Stomach smooth muscle (tissue), 2 donors: ENCODE data around the gene PEF1.

Source experiments
- H3K27ac ChIP-seq: one replicate; pipeline ENCODE4 v1.7.0; 2013; ENCODE audit warnings: mild to moderate bottlenecking, low read length, inconsistent platforms
- H3K27me3 ChIP-seq, 2 donors: one replicate each; pipeline ENCODE4 v1.7.0; 2013; ENCODE audit warnings: low read length in 2 of 2; ENCODE audit not compliant: insufficient read depth in 2 of 2, control insufficient read depth in 1 of 2
- H3K36me3 ChIP-seq, 2 donors: one replicate each; pipeline ENCODE4 v1.7.0; 2013; ENCODE audit warnings: low read length in 2 of 2; ENCODE audit not compliant: control insufficient read depth in 2 of 2, insufficient read depth in 2 of 2
- H3K4me1 ChIP-seq: one replicate; pipeline ENCODE4 v1.7.0; 2013; ENCODE audit warnings: low read length; ENCODE audit not compliant: control insufficient read depth, insufficient read depth
- H3K4me3 ChIP-seq, 2 donors: one replicate each; pipeline ENCODE4 v1.7.0; 2013; ENCODE audit warnings: low read length in 2 of 2
- H3K9ac ChIP-seq, 2 donors: one replicate each; pipeline ENCODE4 v1.7.0; 2013; ENCODE audit warnings: low read length in 2 of 2, mild to moderate bottlenecking in 1 of 2
- H3K9me3 ChIP-seq, 2 donors: one replicate each; pipeline ENCODE4 v1.7.0; 2013; ENCODE audit warnings: low read length in 2 of 2; ENCODE audit not compliant: control insufficient read depth in 2 of 2
- donor health status: healthy.
- donor health status: Pancreatic carcinoma.

The PEF1 gene

GRCh38 chr1:31623365-31623764 lies 21.3 kb downstream of the PEF1 start:
- H3K9me3 ChIP-seq: no peaks in the 10 kb centered on the region
- H3K36me3 ChIP-seq: peaks cover 3 to 5% of the 10 kb centered on the region in 2 donors
- peaks cover 21% of the 10 kb centered on the region for H3K4me1 ChIP-seq
- H3K4me3 ChIP-seq: no peak overlapping the region
- no peak overlapping the region for H3K27ac ChIP-seq
- peaks cover 4 to 5% of the 10 kb centered on the region in 2 donors for H3K27me3 ChIP-seq
- H3K9ac ChIP-seq: no peak overlapping the region

- no peak overlapping the region for H3K4me3 ChIP-seq
- no peak overlapping the region for H3K9ac ChIP-seq
- peaks cover 8 to 15% of the 10 kb centered on the region in 2 donors for H3K27me3 ChIP-seq
- H3K4me1 ChIP-seq: peaks cover 17% of the 10 kb centered on the region
- H3K36me3 ChIP-seq: no peaks in the 10 kb centered on the region
- no peak overlapping the region for H3K27ac ChIP-seq
- H3K9me3 ChIP-seq: no peaks in the 10 kb centered on the region
Measured at GRCh38 chr1:31621847-31622730, 22.6 kb downstream of the PEF1 start.

GRCh38 chr1:31621498-31621820 lies 23.2 kb downstream of the PEF1 start:
- Histone ChIP-seq H3K9me3 (no peaks in the 10 kb centered on the region), H3K9ac (no peak overlapping the region), H3K27me3 (peaks cover 10 to 21% of the 10 kb centered on the region in 2 donors), H3K36me3 (no peaks in the 10 kb centered on the region), H3K27ac (no peak overlapping the region), H3K4me3 (no peak overlapping the region), H3K4me1 (peaks cover 11% of the 10 kb centered on the region)

DNA sequence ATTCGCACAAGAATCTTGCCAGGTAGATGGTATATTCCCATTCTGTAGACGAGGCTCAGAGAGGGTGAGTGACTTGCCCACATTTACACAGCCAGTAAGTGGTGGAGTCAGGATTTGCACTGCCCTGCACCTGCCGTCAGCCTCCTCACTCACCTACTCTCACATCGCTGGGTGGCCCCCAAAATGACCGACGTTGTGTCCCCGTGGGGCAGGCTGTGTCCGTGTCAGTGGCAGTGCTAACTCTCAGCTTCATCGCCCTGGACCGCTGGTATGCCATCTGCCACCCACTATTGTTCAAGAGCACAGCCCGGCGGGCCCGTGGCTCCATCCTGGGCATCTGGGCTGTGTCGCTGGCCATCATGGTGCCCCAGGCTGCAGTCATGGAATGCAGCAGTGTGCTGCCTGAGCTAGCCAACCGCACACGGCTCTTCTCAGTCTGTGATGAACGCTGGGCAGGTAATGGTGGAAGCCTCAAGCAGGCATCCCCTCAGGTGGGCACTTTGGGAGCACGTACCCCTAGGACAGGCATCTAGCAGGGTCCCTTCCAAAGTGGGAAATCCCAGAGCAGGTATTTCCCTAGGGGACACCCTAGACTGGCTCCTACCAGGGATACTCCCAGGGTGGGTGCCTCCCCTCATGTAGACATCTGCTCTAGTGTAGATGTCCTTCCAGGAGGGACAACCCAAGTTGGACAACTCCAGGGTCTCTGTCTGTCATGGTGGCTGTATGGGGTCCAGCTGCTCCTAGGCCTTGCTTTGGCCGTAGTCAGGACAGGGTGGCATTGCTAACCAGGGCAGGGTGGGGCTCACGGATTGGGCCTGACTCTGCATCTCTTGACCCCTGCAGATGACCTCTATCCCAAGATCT lies 23.8 kb downstream of the PEF1 start:
- Histone ChIP-seq H3K9me3 (no peaks in the 10 kb centered on the region), H3K27me3 (peaks cover 13 to 24% of the 10 kb centered on the region in 2 donors), H3K27ac (no peak overlapping the region), H3K9ac (no peak overlapping the region), H3K4me3 (no peak overlapping the region), H3K4me1 (peaks cover 11% of the 10 kb centered on the region), H3K36me3 (no peaks in the 10 kb centered on the region)

- Histone ChIP-seq H3K27me3 (peaks cover 22 to 24% of the 10 kb centered on the region in 2 donors), H3K36me3 (no peaks in the 10 kb centered on the region), H3K9me3 (no peaks in the 10 kb centered on the region), H3K4me1 (peaks cover 11% of the 10 kb centered on the region), H3K27ac (no peak overlapping the region), H3K4me3 (no peak overlapping the region), H3K9ac (no peak overlapping the region)
Measured at GRCh38 chr1:31618916-31619846, 25.5 kb downstream of the PEF1 start.

- H3K27ac ChIP-seq: no peak overlapping the region
- H3K36me3 ChIP-seq: no peaks in the 10 kb centered on the region
- H3K9me3 ChIP-seq: no peaks in the 10 kb centered on the region
- H3K27me3 ChIP-seq: peaks cover 22 to 24% of the 10 kb centered on the region in 2 donors
- peak overlapping the region; percentile 31 to 67 for H3K4me3 ChIP-seq
- H3K4me1 ChIP-seq: peaks cover 13% of the 10 kb centered on the region
- no peak overlapping the region for H3K9ac ChIP-seq
Measured at GRCh38 chr1:31617916-31618746, 26.5 kb downstream of the PEF1 start.

GRCh38 chr1:31617218-31617915 lies 27.3 kb downstream of the PEF1 start, which contains the start of gene HCRTR1:
Gene HCRTR1, plus strand, starts transcription at chr1:31617689. Its CDS starts 1,504 bp downstream, at chr1:31619193.
- H3K36me3 ChIP-seq: no peaks in the 10 kb centered on the region
- peak within 1 kb of the TSS; percentile 31 to 67 for H3K4me3 ChIP-seq
- no peak within 1 kb of the TSS for H3K27ac ChIP-seq
- H3K9ac ChIP-seq: no peak within 1 kb of the TSS
- peaks cover 22 to 24% of the 10 kb centered on the region in 2 donors for H3K27me3 ChIP-seq
- H3K4me1 ChIP-seq: peaks cover 13% of the 10 kb centered on the region
- H3K9me3 ChIP-seq: no peaks in the 10 kb centered on the region

DNA sequence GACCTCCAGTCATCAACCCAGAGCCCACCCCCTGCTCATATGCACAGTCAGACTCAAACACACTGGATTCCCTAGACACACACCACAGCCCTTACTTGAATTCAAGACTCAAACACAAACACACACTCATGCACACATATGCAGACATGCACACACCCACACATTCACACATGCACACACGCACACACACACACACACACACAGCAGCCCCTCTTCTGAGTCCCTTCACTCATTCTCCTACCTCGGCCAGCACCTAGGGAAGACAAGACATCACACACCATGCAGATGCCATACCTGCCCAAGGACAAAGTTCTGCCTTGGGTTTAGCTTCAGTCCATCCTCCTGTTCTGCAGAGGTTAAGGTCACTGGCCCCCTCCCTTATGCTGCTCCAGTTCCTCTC lies 28.7 kb downstream of the PEF1 start:
- no peaks in the 10 kb centered on the region for H3K36me3 ChIP-seq
- H3K9me3 ChIP-seq: no peaks in the 10 kb centered on the region
- no peak overlapping the region for H3K27ac ChIP-seq
- peaks cover 22 to 24% of the 10 kb centered on the region in 2 donors for H3K27me3 ChIP-seq
- H3K4me3 ChIP-seq: no peak overlapping the region
- H3K9ac ChIP-seq: no peak overlapping the region
- H3K4me1 ChIP-seq: peaks cover 11% of the 10 kb centered on the region

- Histone ChIP-seq H3K27me3 (peaks cover 22 to 24% of the 10 kb centered on the region in 2 donors), H3K36me3 (no peaks in the 10 kb centered on the region), H3K9ac (no peak overlapping the region), H3K4me3 (no peak overlapping the region), H3K27ac (no peak overlapping the region), H3K9me3 (no peaks in the 10 kb centered on the region), H3K4me1 (peaks cover 11% of the 10 kb centered on the region)
Measured at GRCh38 chr1:31615414-31615813, 29.3 kb downstream of the PEF1 start.
